Epidermal melanocyte (primary cell): ENCODE results near the gene KIAA1217.
A peak's percentile ranks its signal among the peaks of the same experiment; 100 is the strongest.
"Not testable (repeated sequence)": the region's sequence is repeated elsewhere in the genome, so short reads cannot be mapped to it uniquely, and the experiment has no call there.

Experiments
- DNase-seq: peaks from one replicate; pipeline ENCODE4 v3.0.0; 2011; ENCODE audit warnings: low spot score; ENCODE audit not compliant: insufficient read length

KIAA1217 gene

DNA sequence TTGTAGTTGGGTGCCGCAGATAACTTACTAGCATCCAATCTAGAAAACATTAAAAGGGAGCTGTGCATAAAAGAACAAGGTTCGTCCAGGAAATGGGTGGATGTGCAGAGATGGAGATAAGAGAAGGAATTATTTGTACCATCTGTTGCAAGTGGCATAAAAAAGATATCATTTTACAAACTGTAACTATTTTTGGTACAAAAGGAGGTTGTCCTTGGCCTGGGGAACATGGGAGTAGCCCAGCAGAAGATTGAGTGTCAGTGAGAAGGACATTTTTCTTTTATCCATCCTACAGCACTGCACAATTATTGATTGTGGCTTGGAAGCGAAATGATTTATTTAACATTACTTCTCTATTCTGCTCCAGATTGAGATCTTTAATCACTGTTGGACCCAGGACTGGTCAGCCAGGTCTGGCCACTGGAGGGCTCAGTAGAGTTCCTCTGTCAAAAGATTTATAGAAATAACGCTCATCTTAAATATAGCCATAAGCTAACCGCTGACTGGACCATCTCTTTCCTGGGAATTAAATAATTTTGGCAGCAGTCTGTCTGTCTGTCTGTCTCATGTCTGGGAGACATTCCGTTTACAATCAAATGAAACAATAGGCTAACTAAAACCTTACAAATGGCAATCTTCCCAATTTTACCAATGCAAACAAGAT lies 254.1 kb downstream of the KIAA1217 start:
- no peak for DNase-seq

GRCh38 chr10:24463611-24464426 lies 254.9 kb downstream of the KIAA1217 start:
- DNase-seq = no peak

DNA sequence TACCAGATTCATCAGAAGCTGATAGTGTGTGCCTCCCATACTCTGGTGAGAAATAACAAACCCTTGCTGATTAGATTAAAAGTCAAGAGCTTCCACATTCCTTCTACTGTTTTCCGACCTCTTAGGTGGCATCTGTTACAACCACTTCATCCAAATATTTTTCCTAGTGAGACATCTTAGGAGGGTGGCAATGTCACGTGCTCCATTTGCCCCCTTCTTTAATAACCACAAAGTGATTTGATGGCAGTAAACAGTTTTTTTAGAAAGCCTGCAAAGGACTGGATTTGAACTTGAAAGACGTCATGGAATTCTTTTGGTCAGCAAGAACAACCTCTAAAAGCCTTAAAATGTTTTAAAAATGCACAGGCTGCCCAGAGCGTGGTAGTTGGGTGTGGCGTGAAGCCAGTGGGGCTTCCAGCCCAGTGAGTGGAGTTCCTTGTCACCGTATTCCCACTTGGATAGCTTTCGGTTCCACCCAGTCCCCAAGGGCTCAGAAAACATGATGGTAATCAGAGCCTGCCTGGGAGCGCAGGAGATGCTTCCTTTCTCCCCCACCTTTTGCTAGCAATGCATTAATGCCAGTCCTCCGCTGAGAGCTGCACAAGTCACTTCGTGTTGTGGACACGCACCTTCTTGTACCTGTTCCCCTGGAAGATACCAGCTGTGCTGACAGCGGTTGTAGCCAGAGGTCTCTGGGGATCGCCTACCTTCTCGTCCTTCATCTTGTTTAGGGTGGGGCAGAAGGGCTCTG lies 256.4 kb downstream of the KIAA1217 start:
- DNase-seq = no peak

- DNase-seq = no peak
These were observed 257.2 kb downstream of the KIAA1217 start for GRCh38 chr10:24465891-24466818.

- DNase-seq = no peak
These were observed 258.2 kb downstream of the KIAA1217 start for GRCh38 chr10:24467136-24467535.

- DNase-seq = no peak
These were observed 258.7 kb downstream of the KIAA1217 start for GRCh38 chr10:24467605-24468004.

- DNase-seq = no peak
These were observed 259.4 kb downstream of the KIAA1217 start for GRCh38 chr10:24468281-24468751.

DNA sequence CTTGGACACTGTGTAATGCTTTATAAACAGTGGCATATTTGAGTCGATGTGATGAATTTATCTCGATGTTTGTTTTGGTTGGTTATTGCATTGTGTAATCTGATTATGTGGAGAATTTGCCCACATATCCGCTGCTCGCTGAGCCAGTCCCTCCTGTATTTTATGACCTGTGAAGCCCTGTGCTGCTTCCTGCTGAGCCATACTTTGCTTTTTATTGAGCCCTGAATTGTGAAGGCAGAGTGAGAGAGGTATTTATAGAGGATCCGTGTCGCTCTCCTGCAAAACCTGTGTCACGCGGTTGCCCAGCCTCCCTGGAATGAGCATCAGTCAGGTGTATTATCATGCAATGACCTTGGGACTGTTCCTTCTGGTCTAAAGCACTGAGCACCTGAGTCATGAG lies 261.1 kb downstream of the KIAA1217 start:
- no peak for DNase-seq

GRCh38 chr10:24475598-24475997 lies 266.7 kb downstream of the KIAA1217 start:
- no peak for DNase-seq

DNA sequence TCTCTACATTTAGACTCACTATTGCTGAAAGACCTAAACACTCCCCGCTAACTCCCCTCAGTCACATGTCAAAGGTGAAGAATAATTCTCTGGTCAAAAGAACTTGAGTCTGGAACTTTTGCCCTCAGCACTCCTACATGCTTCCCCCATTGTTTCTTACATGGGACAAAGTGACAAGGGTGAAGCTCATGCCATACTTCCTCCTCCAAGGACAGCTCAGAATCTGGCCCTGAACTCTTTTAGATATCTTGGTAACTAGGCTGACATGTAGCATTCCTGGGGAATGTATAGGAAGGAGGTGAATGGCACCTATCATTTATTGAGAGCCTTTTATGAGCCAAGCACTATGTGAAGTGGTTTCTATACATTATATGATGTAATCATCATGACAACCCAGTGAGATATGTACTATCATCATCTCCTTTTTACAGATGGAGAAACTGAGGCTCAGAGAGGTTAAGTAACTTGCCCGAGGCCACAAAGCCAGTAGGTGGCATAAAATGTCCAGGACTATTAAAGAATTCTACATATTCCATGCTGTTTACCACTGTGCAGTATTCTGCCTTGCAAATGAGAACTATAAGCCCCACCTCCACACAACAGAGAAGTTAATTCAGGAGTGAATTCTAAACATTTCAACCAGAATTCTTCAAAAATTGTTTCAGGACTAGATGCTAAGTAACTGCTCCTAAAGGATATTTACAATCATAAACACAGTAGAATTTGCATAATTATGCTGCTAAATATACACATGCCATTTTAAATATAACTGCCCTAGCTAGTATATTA lies 268.2 kb downstream of the KIAA1217 start:
- DNase-seq = no peak

DNA sequence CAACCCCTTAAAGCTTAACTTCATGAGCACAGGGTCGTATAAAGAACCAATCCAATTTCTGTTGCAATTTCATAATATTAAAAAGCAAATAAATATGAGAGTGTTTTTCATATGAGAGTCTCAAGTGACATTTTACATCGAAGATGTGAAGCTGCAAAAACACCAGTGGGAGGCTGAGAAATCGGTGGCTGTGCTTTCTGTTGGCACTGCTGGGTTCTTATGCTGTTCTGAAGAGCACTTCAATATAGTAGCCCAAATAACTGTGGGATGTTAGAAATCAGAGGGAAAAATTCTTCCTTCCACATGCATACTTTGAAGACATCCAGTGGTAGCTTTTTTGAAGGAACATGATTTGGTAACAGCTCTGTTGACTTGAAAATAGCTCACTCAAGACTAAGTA lies 269.0 kb downstream of the KIAA1217 start:
- DNase-seq = no peak

GRCh38 chr10:24479806-24480205 lies 270.9 kb downstream of the KIAA1217 start:
- no peak for DNase-seq

DNA sequence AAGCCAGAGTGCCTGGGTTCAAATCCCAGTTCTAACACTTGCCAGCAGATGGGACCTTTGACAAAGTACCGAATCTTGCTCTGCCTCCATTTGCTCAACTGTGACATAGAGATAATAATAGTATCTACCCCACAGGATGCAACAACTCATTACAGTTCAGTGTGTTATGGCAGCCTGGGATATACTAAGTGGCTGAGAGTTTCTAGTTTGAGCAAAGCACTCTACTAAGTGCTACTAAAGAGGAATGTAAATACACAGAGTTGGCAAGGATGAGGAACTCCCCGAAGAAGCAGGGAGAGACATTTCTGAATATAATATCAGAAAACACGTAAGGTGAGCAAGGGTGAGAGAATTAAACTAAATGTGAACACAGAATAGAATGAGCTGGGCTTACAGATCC lies 271.5 kb downstream of the KIAA1217 start:
- no peak for DNase-seq

DNA sequence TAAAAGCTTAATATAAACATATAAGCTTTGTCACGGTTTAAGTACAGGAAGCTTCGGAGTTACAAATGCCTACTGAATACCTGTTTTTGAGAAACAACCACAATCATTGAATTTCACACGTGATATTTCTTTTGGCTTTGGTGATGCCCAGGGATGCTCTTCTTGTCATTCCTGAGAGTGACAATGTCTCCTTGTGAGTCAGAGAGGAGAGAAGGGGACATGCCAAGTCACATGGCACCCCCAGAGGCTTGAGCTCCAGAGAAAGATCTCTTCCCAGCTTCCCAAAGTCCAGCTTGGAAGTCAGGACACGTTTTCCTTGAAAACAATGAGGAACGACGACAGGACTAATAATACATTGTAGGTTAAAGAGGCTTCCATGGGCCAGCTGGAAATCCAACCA lies 272.3 kb downstream of the KIAA1217 start:
- DNase-seq = no peak

GRCh38 chr10:24482713-24483112 lies 273.8 kb downstream of the KIAA1217 start:
- DNase-seq = not testable (repeated sequence)

DNA sequence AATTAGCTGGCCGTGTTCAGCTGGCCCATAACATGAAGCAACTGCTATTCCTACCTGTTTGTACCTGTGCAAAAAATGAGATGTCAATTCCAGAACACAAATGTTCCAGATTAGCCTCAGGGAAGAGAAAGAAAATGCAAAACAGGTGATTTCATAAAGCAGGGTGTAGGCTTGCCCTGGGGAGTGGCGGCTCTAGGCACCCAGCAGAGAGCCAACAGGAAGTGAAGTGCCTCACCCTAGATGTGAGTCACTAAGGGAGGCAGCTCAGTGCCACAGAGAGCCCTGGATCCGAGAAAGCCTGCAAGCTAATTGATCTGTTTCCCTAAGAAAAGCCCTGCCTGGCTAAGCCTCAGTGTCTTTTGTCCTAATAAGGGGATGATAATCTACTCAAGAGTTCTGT lies 274.8 kb downstream of the KIAA1217 start:
- peak; percentile 28 for DNase-seq

DNA sequence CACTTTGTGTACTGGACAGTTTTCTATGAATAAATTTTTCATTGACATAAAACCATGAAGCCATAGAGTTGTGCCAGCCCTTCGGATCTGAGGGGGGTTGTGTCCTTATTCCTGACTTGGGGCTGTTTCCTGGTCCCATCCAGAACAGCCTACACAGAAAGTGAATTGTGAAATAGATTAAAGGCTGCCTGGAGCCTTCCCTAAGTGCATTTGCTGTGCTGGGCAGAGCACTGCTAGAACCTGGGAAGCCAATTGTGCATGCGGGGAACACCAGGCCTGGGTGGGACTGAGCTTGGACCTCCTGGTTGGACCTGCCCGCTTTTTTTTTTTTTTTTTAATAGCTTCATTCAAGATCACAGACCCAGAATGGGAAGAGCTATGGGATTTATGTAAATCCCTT lies 275.8 kb downstream of the KIAA1217 start:
- no peak for DNase-seq

GRCh38 chr10:24485304-24485703 lies 276.4 kb downstream of the KIAA1217 start:
- DNase-seq = no peak

- DNase-seq = no peak
These were observed 279.7 kb downstream of the KIAA1217 start for GRCh38 chr10:24488631-24489030.

GRCh38 chr10:24493165-24493564 lies 284.2 kb downstream of the KIAA1217 start:
- no peak for DNase-seq
